HCEC 1CT (cell line): Measurements from ENCODE around the gene TBC1D32.
A peak's percentile ranks its signal among the peaks of the same experiment; 100 is the strongest.
"Not testable (repeated sequence)": the region's sequence is repeated elsewhere in the genome, so short reads cannot be mapped to it uniquely, and the experiment has no call there.

Source experiments
- DNase-seq: peaks from one replicate; pipeline ENCODE4 v3.0.0-alpha.2; 2017

The TBC1D32 gene

GRCh38 chr6:121110733-121111132 is 223.5 kb downstream of the TBC1D32 start:
- no peak for DNase-seq

- DNase-seq = no peak
Measured at GRCh38 chr6:121106962-121107361, 227.3 kb downstream of the TBC1D32 start.

- DNase-seq = no peak
Measured at GRCh38 chr6:121105461-121105860, 228.8 kb downstream of the TBC1D32 start.

GRCh38 chr6:121093928-121094327 is 240.4 kb downstream of the TBC1D32 start:
- peak; percentile 67 for DNase-seq

GRCh38 chr6:121090492-121090891 is 243.8 kb downstream of the TBC1D32 start:
- DNase-seq = no peak

- no peak for DNase-seq
Measured at GRCh38 chr6:121086876-121087275, 247.4 kb downstream of the TBC1D32 start.

GRCh38 chr6:121076119-121076518 is 258.2 kb downstream of the TBC1D32 start:
- no peak for DNase-seq

GRCh38 chr6:121068749-121069148 is 265.5 kb downstream of the TBC1D32 start:
- not testable (repeated sequence) for DNase-seq

- DNase-seq = no peak
Measured at GRCh38 chr6:121067381-121067780, 266.9 kb downstream of the TBC1D32 start.

GRCh38 chr6:121064345-121064744 is 269.9 kb downstream of the TBC1D32 start:
- DNase-seq = no peak

GRCh38 chr6:121055572-121056163 is 278.6 kb downstream of the TBC1D32 start:
- peak; percentile 53 for DNase-seq

GRCh38 chr6:121048593-121048992 is 285.7 kb downstream of the TBC1D32 start:
- not testable (repeated sequence) for DNase-seq

- DNase-seq = not testable (repeated sequence)
Measured at GRCh38 chr6:121044905-121045304, 289.4 kb downstream of the TBC1D32 start.

- DNase-seq = not testable (repeated sequence)
Measured at GRCh38 chr6:121043706-121044105, 290.6 kb downstream of the TBC1D32 start.

- not testable (repeated sequence) for DNase-seq
Measured at GRCh38 chr6:121043211-121043610, 291.1 kb downstream of the TBC1D32 start.

- no peak for DNase-seq
Measured at GRCh38 chr6:121042766-121043165, 291.5 kb downstream of the TBC1D32 start.

- DNase-seq = no peak
Measured at GRCh38 chr6:121040831-121041230, 293.4 kb downstream of the TBC1D32 start.

- no peak for DNase-seq
Measured at GRCh38 chr6:121033091-121033490, 301.2 kb downstream of the TBC1D32 start.

- no peak for DNase-seq
Measured at GRCh38 chr6:121032268-121033006, 301.8 kb downstream of the TBC1D32 start.
